ENCODE results near the gene GRK6.
A peak's percentile ranks its signal among the peaks of the same experiment; 100 is the strongest.

Gene GRK6

DNA sequence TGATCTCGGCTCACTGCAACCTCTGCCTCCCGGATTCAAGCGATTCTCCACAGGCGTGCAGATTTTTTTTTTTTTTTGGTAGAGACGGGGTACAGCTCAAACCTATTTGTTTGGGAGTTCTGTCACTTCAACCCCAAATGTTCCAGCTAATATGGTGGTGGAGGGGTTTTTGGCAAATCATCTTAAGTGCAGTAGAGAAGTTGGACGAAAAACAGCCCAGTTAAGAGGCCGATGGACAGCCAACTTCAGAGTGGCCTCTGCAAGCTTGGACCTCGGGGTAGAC lies 19.4 kb downstream of the GRK6 start:
- H3F3A ChIP-seq (ENCODE audit: insufficient read depth, low read length), result peaks cover 36% of the 10 kb centered on the region
- peak overlapping the region; percentile 59 for H3K27ac ChIP-seq (ENCODE audit: low read length)
- peak overlapping the region; percentile 99 for H3K4me2 ChIP-seq (ENCODE audit: low read depth, low read length)
- H3K27me3 ChIP-seq (replicated peaks; ENCODE audit: insufficient read depth, low read length), result no peaks in the 10 kb centered on the region
- H3K79me2 ChIP-seq (ENCODE audit: low read length), result no peaks in the 10 kb centered on the region
- no peaks in the 10 kb centered on the region for H3K36me3 ChIP-seq (replicated peaks; ENCODE audit: insufficient read depth, low read length)
- no peaks in the 10 kb centered on the region for H3K9me2 ChIP-seq (replicated peaks; ENCODE audit: insufficient read depth, low read length)
- H3K4me1 ChIP-seq (ENCODE audit: low read length), result peaks cover 36% of the 10 kb centered on the region
- no peaks in the 10 kb centered on the region for H3K9me3 ChIP-seq (replicated peaks; ENCODE audit: insufficient read depth, low read length)
- H3K9ac ChIP-seq (ENCODE audit: low read length), result peak overlapping the region; percentile 83
- TF ChIP-seq, protein P1, sequence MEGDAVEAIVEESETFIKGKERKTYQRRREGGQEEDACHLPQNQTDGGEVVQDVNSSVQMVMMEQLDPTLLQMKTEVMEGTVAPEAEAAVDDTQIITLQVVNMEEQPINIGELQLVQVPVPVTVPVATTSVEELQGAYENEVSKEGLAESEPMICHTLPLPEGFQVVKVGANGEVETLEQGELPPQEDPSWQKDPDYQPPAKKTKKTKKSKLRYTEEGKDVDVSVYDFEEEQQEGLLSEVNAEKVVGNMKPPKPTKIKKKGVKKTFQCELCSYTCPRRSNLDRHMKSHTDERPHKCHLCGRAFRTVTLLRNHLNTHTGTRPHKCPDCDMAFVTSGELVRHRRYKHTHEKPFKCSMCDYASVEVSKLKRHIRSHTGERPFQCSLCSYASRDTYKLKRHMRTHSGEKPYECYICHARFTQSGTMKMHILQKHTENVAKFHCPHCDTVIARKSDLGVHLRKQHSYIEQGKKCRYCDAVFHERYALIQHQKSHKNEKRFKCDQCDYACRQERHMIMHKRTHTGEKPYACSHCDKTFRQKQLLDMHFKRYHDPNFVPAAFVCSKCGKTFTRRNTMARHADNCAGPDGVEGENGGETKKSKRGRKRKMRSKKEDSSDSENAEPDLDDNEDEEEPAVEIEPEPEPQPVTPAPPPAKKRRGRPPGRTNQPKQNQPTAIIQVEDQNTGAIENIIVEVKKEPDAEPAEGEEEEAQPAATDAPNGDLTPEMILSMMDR (IDR thresholded peaks at IDR 0.05; ENCODE audit: low read length), result no peak
- TF ChIP-seq EZH2 (optimal IDR thresholded peaks at IDR 0.05; ENCODE audit: low read depth, low read length), result no peak
- no peak for TF ChIP-seq EZH2phosphoT487 (IDR thresholded peaks at IDR 0.05; ENCODE audit: low read length)
- peak overlapping the region; percentile 70 for H3K4me3 ChIP-seq (ENCODE audit: low read length)
- no peak overlapping the region for H2AFZ ChIP-seq (ENCODE audit: low read length)
- no peak for DNase-seq
- no peaks in the 10 kb centered on the region for H4K20me1 ChIP-seq (ENCODE audit: insufficient read depth, low read length)

DNA sequence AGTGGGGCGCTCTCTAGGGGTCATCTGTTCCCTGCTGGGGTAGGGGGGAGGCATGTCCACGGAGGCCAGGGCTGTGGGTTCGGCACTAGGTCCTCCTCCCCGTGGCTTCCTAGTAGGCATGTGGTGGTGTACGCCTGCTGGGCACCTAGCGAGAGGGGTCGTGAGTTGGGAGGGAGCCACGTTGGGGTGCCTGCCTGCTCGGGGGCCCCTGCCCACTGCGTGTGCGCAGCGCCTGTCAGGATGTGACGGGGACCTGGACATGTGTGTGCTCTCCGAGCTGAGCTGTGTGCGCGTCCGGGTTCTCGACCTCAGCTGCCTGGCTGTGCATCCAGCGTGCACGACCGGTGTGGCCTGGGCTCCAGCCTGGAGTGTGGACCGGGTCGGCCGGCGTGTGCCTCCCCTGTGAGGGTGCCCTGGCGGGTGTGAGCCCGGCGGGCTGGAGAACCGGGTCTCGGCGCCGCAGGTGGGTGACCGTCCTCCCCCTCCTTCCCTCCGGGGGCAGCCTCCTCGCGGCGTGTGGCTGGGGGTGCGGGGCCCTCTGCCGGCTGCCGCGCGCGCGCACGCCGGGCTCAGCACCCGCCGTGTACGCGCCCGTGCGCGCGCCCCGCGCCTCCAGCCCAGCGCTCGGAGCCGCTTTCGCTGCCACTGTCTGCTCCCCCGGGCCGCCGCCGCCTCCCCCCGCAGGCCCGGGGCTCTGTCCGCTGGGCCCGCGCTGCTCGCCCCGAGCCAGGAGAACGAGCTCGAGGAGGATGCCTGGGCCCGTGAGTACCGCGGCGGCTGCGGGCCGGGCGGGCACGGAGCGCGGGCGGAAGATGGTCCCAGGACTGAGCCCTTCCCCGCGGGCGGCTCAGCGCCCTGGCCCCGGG lies 20.0 kb downstream of the GRK6 start, which contains the start of gene PRR7:
Gene PRR7, plus strand, starts transcription at position 615 of the 866 bp plus-strand sequence. CDS start 8,254 bp downstream, outside the sequence.
- Histone ChIP-seq H3K9ac (ENCODE audit: low read length) (peak within 1 kb of the TSS; percentile 83), H3K79me2 (ENCODE audit: low read length) (no peaks in the 10 kb centered on the region), H3K4me3 (ENCODE audit: low read length) (peak within 1 kb of the TSS; percentile 70), H3K36me3 (replicated peaks; ENCODE audit: insufficient read depth, low read length) (no peaks in the 10 kb centered on the region), H4K20me1 (ENCODE audit: insufficient read depth, low read length) (no peaks in the 10 kb centered on the region), H2AFZ (ENCODE audit: low read length) (no peak within 1 kb of the TSS), H3K9me3 (replicated peaks; ENCODE audit: insufficient read depth, low read length) (no peaks in the 10 kb centered on the region), H3K27ac (ENCODE audit: low read length) (peak within 1 kb of the TSS; percentile 59), H3K4me2 (ENCODE audit: low read depth, low read length) (peak within 1 kb of the TSS; percentile 99), H3K27me3 (replicated peaks; ENCODE audit: insufficient read depth, low read length) (no peaks in the 10 kb centered on the region), H3K4me1 (ENCODE audit: low read length) (peaks cover 36% of the 10 kb centered on the region), H3F3A (ENCODE audit: insufficient read depth, low read length) (peaks cover 36% of the 10 kb centered on the region), H3K9me2 (replicated peaks; ENCODE audit: insufficient read depth, low read length) (no peaks in the 10 kb centered on the region)
- TF ChIP-seq EZH2phosphoT487 (IDR thresholded peaks at IDR 0.05; ENCODE audit: low read length) (no peak), EZH2 (optimal IDR thresholded peaks at IDR 0.05; ENCODE audit: low read depth, low read length) (no peak)
- TF ChIP-seq, protein P1 (IDR thresholded peaks at IDR 0.05; ENCODE audit: low read length), result no peak
- peak; percentile 77 for DNase-seq

DNA sequence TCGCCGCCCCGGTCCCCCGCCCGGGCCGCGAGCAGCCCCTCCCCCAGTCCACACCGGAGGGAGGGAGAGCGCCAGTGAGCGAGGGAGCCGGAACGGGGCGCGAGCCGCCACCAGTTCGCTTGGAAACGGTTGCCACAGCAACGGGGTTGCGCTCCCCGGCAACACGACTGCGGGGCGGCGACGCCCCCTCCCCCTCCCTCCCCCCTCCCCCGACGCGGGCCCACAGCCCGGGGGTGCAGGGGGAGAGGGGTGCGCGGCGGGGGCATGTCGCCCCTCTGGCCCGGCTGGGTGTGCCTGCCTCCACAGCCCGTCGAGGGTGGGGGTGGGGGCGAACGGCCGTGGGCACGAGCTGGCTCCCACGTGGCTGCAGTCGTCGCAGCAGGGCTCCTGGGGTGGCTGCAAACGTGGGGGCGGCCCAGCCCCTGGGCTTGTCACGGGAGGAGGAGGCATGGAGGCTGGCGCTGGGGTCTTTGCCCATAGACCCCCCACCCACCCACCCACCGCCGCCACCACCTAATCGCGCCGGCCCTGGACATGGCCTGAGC lies 20.7 kb downstream of the GRK6 start:
- Histone ChIP-seq H3K79me2 (ENCODE audit: low read length) (no peaks in the 10 kb centered on the region), H3K36me3 (replicated peaks; ENCODE audit: insufficient read depth, low read length) (no peaks in the 10 kb centered on the region), H3K27me3 (replicated peaks; ENCODE audit: insufficient read depth, low read length) (no peaks in the 10 kb centered on the region), H3K4me2 (ENCODE audit: low read depth, low read length) (peak overlapping the region; percentile 55; the same call in 1 of the 2 replicates), H3K4me1 (ENCODE audit: low read length) (peaks cover 36% of the 10 kb centered on the region), H3F3A (ENCODE audit: insufficient read depth, low read length) (peaks cover 36% of the 10 kb centered on the region), H3K9me2 (replicated peaks; ENCODE audit: insufficient read depth, low read length) (no peaks in the 10 kb centered on the region), H3K9ac (ENCODE audit: low read length) (peak overlapping the region; percentile 83; the same call in 1 of the 2 replicates), H3K9me3 (replicated peaks; ENCODE audit: insufficient read depth, low read length) (no peaks in the 10 kb centered on the region), H3K27ac (ENCODE audit: low read length) (no peak overlapping the region; the same call in 1 of the 2 replicates), H3K4me3 (ENCODE audit: low read length) (peak overlapping the region; percentile 51), H2AFZ (ENCODE audit: low read length) (no peak overlapping the region), H4K20me1 (ENCODE audit: insufficient read depth, low read length) (no peaks in the 10 kb centered on the region)
- peak; percentile 66 for DNase-seq
- TF ChIP-seq, protein P1 (IDR thresholded peaks at IDR 0.05; ENCODE audit: low read length), result no peak
- TF ChIP-seq EZH2phosphoT487 (IDR thresholded peaks at IDR 0.05; ENCODE audit: low read length) (no peak), EZH2 (optimal IDR thresholded peaks at IDR 0.05; ENCODE audit: low read depth, low read length) (no peak)
